HEK293T (cell line): Measurements from ENCODE around the gene SPTLC2.

Source experiments
- CTCF ChIA-PET: fragments of 350-600 bp; formaldehyde crosslinking; extraction: SDS; loops from one replicate; lab custom pipeline; 2021; ENCODE audit warnings: antibody characterized with exemption, inconsistent platforms; lab: Yijun Ruan, JAX
- POLR2A ChIA-PET: fragments of 350-600 bp; formaldehyde crosslinking; extraction: SDS; loops from one replicate; lab custom pipeline; 2020; ENCODE audit warnings: antibody characterized with exemption, inconsistent platforms; lab: Yijun Ruan, JAX
- DNase-seq: peaks from one replicate; pipeline ENCODE4 v3.0.0; 2012; ENCODE audit warnings: mixed read lengths; ENCODE audit errors: extremely low spot score
- ARNT ChIP-seq: fragments of 450-650 bp; IDR thresholded peaks from 2 replicates; pipeline ENCODE4 v1.6.1; 2017; ENCODE audit warnings: mild to moderate bottlenecking
- BHLHE40 ChIP-seq: fragments of 450-650 bp; IDR thresholded peaks from 2 replicates; pipeline ENCODE4 v1.6.1; 2016; ENCODE audit warnings: mild to moderate bottlenecking, moderate library complexity, borderline replicate concordance
- CTBP1 ChIP-seq: fragments of 450-650 bp; IDR thresholded peaks from 2 replicates; pipeline ENCODE4 v1.6.1; 2016; ENCODE audit warnings: borderline replicate concordance
- ELF4 ChIP-seq: fragments of 450-650 bp; IDR thresholded peaks from 2 replicates; pipeline ENCODE4 v1.6.1; 2017; ENCODE audit warnings: antibody characterized with exemption
- FOXA1 ChIP-seq: fragments of 450-650 bp; IDR thresholded peaks from 2 replicates; pipeline ENCODE4 v1.6.1; 2016; ENCODE audit warnings: mild to moderate bottlenecking
- FOXK2 ChIP-seq: fragments of 450-650 bp; IDR thresholded peaks from 2 replicates; pipeline ENCODE4 v1.6.1; 2016; ENCODE audit warnings: mild to moderate bottlenecking
- FOXM1 ChIP-seq: fragments of 450-650 bp; IDR thresholded peaks from 2 replicates; pipeline ENCODE4 v1.6.1; 2017; ENCODE audit warnings: mild to moderate bottlenecking, borderline replicate concordance
- HDGF ChIP-seq: fragments of 450-650 bp; IDR thresholded peaks from 2 replicates; pipeline ENCODE4 v1.6.1; 2017; ENCODE audit warnings: antibody characterized with exemption, borderline replicate concordance
- L3MBTL2 ChIP-seq: fragments of 450-650 bp; conservative IDR thresholded peaks from 2 replicates; pipeline ENCODE4 v1.6.1; 2016; ENCODE audit warnings: mild to moderate bottlenecking
- LEF1 ChIP-seq: fragments of 450-650 bp; IDR thresholded peaks from 2 replicates; pipeline ENCODE4 v1.6.1; 2017; ENCODE audit warnings: mild to moderate bottlenecking, borderline replicate concordance
- NFRKB ChIP-seq: fragments of 450-650 bp; IDR thresholded peaks from 2 replicates; pipeline ENCODE4 v1.6.1; 2016; ENCODE audit warnings: mild to moderate bottlenecking, moderate library complexity
- PKNOX1 ChIP-seq: fragments of 450-650 bp; IDR thresholded peaks from 2 replicates; pipeline ENCODE4 v1.6.1; 2016
- SP1 ChIP-seq: fragments of 450-650 bp; IDR thresholded peaks from 2 replicates; pipeline ENCODE4 v1.6.1; 2017
- SUZ12 ChIP-seq: fragments of 450-650 bp; IDR thresholded peaks from 2 replicates; pipeline ENCODE4 v1.6.1; 2016; ENCODE audit warnings: mild to moderate bottlenecking
- TARDBP ChIP-seq: fragments of 450-650 bp; IDR thresholded peaks from 2 replicates; pipeline ENCODE4 v1.6.1; 2016
- ZNF384 ChIP-seq: fragments of 450-650 bp; IDR thresholded peaks from 2 replicates; pipeline ENCODE4 v1.6.1; 2016

SPTLC2 gene

GRCh38 chr14:77473921-77474320, 142.5 kb downstream of the SPTLC2 start:
- POLR2A ChIA-PET, result interaction anchor here (0.5 to 1.2 kb wide), 2 partner anchors 9 to 14 kb away, joined by 3 read pairs; no protein-coding TSS in a partner anchor
- DNase-seq, result no peak
- TF ChIP-seq FOXK2, result no peak
- no peak for TF ChIP-seq LEF1
- no peak for TF ChIP-seq SUZ12
- TF ChIP-seq ZNF384, result no peak
- no peak for TF ChIP-seq HDGF
- no peak for TF ChIP-seq PKNOX1
- TF ChIP-seq CTBP1, result no peak
- TF ChIP-seq ARNT, result no peak
- TF ChIP-seq TARDBP, result no peak
- no peak for TF ChIP-seq FOXA1
- no peak for TF ChIP-seq BHLHE40
- TF ChIP-seq SP1, result no peak
- no peak for TF ChIP-seq ELF4
- CTCF ChIA-PET, result interaction anchor here (1.0 kb wide), 1 partner anchor 15 kb away, joined by 4 read pairs; no protein-coding TSS in a partner anchor

- peak; percentile 53 for DNase-seq
- no peak for TF ChIP-seq FOXA1
- TF ChIP-seq SP1, result no peak
- peak; percentile 26; the same call in 1 of the 2 replicates for TF ChIP-seq CTBP1
- no peak for TF ChIP-seq FOXK2
- POLR2A ChIA-PET, result interaction anchor here (0.8 kb wide), 1 partner anchor 328 kb away, joined by 3 read pairs; no protein-coding TSS in a partner anchor
- CTCF ChIA-PET, result interaction anchor here (1.6 kb wide), 1 partner anchor 11 kb away, joined by 6 read pairs; no protein-coding TSS in a partner anchor
Observed at GRCh38 chr14:77470224-77470870, 146.1 kb downstream of the SPTLC2 start.

DNA sequence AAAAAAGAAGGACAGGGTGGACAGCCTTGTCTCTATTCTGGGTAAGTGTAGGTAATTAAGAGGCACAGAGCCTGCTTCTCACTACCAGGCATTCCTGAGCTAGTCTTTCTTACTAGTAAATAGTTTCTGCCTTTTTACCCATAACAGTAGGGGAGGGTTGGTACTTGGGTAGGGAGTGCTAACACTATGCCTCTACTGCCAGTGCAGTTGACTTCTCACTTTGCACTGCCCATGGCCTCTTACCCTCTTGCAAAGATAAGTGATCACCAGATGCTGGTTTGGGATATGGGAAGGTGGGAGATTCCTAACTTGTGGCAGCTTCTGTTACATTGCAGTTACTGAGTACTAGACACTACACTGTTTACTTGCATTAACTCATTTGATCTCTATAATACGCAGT, 146.9 kb downstream of the SPTLC2 start:
- ChIA-PET CTCF (interaction anchor here (1.6 kb wide), 1 partner anchor 10 kb away, joined by 6 read pairs; no protein-coding TSS in a partner anchor), POLR2A (interaction anchor here (1.1 to 1.2 kb wide), 2 partner anchors 11 to 12 kb away, joined by 3 to 4 read pairs; partner anchors contain the start of gene VIPAS39)
- TF ChIP-seq BHLHE40 (no peak), L3MBTL2 (no peak)
- DNase-seq, result no peak

- POLR2A ChIA-PET, result interaction anchor here (0.6 to 1.2 kb wide), 3 partner anchors 9 to 12 kb away, joined by 3 to 4 read pairs (median 3); partner anchors contain the start of gene VIPAS39
- DNase-seq, result no peak
- TF ChIP-seq PKNOX1 (no peak), TARDBP (no peak), ZNF384 (no peak), CTBP1 (no peak), HDGF (no peak), FOXA1 (no peak), SUZ12 (no peak), FOXK2 (no peak), NFRKB (no peak), L3MBTL2 (no peak), ARNT (no peak), BHLHE40 (no peak), LEF1 (no peak), FOXM1 (no peak), ELF4 (no peak), SP1 (no peak)
- CTCF ChIA-PET, result interaction anchor here (1.6 kb wide), 1 partner anchor 9 kb away, joined by 6 read pairs; no protein-coding TSS in a partner anchor
Observed at GRCh38 chr14:77469067-77469505, 147.4 kb downstream of the SPTLC2 start.

DNA sequence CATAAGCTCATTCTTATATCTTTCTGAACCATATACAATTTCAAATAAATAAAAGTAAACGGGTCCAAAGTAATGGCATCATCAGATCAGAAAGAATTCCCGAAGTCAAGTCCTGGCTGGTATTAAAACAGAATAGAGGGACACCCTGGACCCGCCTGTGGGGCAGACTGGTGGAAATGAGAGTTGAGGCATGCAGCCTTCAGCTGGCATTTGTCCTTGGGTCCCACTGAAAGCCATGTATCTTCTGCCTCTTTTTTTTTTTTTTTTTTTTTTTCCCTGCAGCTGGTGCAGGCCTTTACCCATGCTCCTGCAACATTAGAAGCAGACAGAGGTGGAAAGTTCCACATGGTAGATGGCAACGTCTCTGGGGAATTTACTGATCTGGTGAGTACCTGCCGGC, 148.6 kb downstream of the SPTLC2 start:
- ChIA-PET CTCF (interaction anchor here (1.6 kb wide), 1 partner anchor 9 kb away, joined by 8 read pairs; no protein-coding TSS in a partner anchor), POLR2A (interaction anchor here (1.0 kb wide), 1 partner anchor 9 kb away, joined by 3 read pairs; no protein-coding TSS in a partner anchor)
- DNase-seq, result no peak
- TF ChIP-seq FOXK2 (no peak), CTBP1 (no peak), HDGF (no peak), NFRKB (no peak), LEF1 (no peak), ARNT (no peak), SP1 (no peak), FOXA1 (no peak), L3MBTL2 (no peak), SUZ12 (no peak), ZNF384 (no peak)

GRCh38 chr14:77459072-77459723, 157.2 kb downstream of the SPTLC2 start:
- POLR2A ChIA-PET, result interaction anchor here (0.6 to 2.4 kb wide), 17 partner anchors 9 to 153 kb away, joined by 3 to 5 read pairs (median 3); partner anchors contain the start of genes GSTZ1, POMT2, SAMD15 and TMED8
- peak; percentile 57 for DNase-seq
- TF ChIP-seq ELF4 (no peak), BHLHE40 (no peak), TARDBP (no peak), NFRKB (no peak), SUZ12 (no peak), PKNOX1 (no peak), FOXA1 (no peak), CTBP1 (no peak), HDGF (no peak), FOXM1 (no peak)
- CTCF ChIA-PET, result interaction anchor here (0.6 to 1.7 kb wide), 20 partner anchors 9 to 310 kb away, joined by 3 to 16 read pairs (median 3); no protein-coding TSS in a partner anchor
